Stimulated activated CD4-positive, alpha-beta T cell treated with anti-CD3 and anti-CD28 coated beads, TNF-alpha, amount 100 ng/mL, for 1 hour (primary cell): ENCODE measurements around the gene PSD2.

ENCODE experiments used
- DNase-seq, 3 donors: peaks; one replicate each; pipeline ENCODE4 v3.0.0-alpha.2; 2020; ENCODE audit warnings: low read depth in 3 of 3, low spot score in 1 of 3

PSD2 gene

GRCh38 chr5:139763280-139763929 is 32.2 kb upstream of the PSD2 start:
- no peak for DNase-seq

- no peak for DNase-seq
Measured at GRCh38 chr5:139763930-139764791, 31.4 kb upstream of the PSD2 start.

GRCh38 chr5:139764886-139765408 is 30.7 kb upstream of the PSD2 start:
- no peak for DNase-seq

GRCh38 chr5:139765409-139766217 is 30.0 kb upstream of the PSD2 start:
- DNase-seq, result peak; percentile 24 to 80 (median 67)

- DNase-seq, result no peak
Measured at GRCh38 chr5:139767960-139768359, 27.6 kb upstream of the PSD2 start.

GRCh38 chr5:139768807-139769465 is 26.7 kb upstream of the PSD2 start:
- no peak for DNase-seq

- DNase-seq, result no peak
Measured at GRCh38 chr5:139769477-139769876, 26.1 kb upstream of the PSD2 start.

GRCh38 chr5:139770722-139771121 is 24.9 kb upstream of the PSD2 start:
- no peak for DNase-seq

GRCh38 chr5:139772089-139772791 is 23.4 kb upstream of the PSD2 start:
- DNase-seq, result no peak

- no peak for DNase-seq
Measured at GRCh38 chr5:139772927-139773690, 22.5 kb upstream of the PSD2 start.

- peak; percentile 19 to 78 (median 58) for DNase-seq
Measured at GRCh38 chr5:139774980-139775661, 20.5 kb upstream of the PSD2 start.

GRCh38 chr5:139775872-139776271 is 19.7 kb upstream of the PSD2 start:
- no peak for DNase-seq

- DNase-seq, result no peak
Measured at GRCh38 chr5:139776861-139777260, 18.7 kb upstream of the PSD2 start.

GRCh38 chr5:139783436-139783965 is 12.1 kb upstream of the PSD2 start:
- no peak for DNase-seq

GRCh38 chr5:139784488-139784887 is 11.1 kb upstream of the PSD2 start:
- DNase-seq, result no peak

- no peak for DNase-seq
Measured at GRCh38 chr5:139787257-139787567, 8.4 kb upstream of the PSD2 start.

- DNase-seq, result peak; percentile 40 to 91 (median 75)
Measured at GRCh38 chr5:139787568-139788293, 7.9 kb upstream of the PSD2 start.

- DNase-seq, result no peak
Measured at GRCh38 chr5:139788294-139788910, 7.2 kb upstream of the PSD2 start.
